Measurements from ENCODE around the gene RELN.

- TF ChIP-seq CTCF (IDR thresholded peaks at IDR 0.05) (no peak), POLR2AphosphoS5 (IDR thresholded peaks at IDR 0.05; ENCODE audit: low read depth, low read length) (no peak), REST (IDR thresholded peaks at IDR 0.05; ENCODE audit: insufficient read depth in 1 of 2, low read depth in 2 of 2, low read length in 1 of 2) (no peak), TCF7L2 (IDR thresholded peaks at IDR 0.05; ENCODE audit: low read depth, low read length) (no peak), SIN3A (IDR thresholded peaks at IDR 0.05; ENCODE audit: borderline replicate concordance, insufficient read depth, low read depth, low read length) (no peak)
These were observed 414.9 kb downstream of the RELN start for GRCh38 chr7:103574576-103574975.

Measured in Panc1 (cell line).